ENCODE results near the gene RABGAP1L.

- TF ChIP-seq CTCF (IDR thresholded peaks at IDR 0.05; ENCODE audit: extremely low read depth in 1 of 2, insufficient read depth in 1 of 2, low read depth in 1 of 2, low read length in 2 of 2) (no peak), MAX (IDR thresholded peaks at IDR 0.05; ENCODE audit: insufficient read depth, insufficient read length) (no peak), POLR2A (IDR thresholded peaks at IDR 0.05; ENCODE audit: low read depth, low read length) (no peak), EZH2 (IDR thresholded peaks at IDR 0.05; ENCODE audit: borderline replicate concordance, low read depth, low read length, severe bottlenecking) (no peak), POLR2AphosphoS5 (IDR thresholded peaks at IDR 0.05; ENCODE audit: insufficient read depth, low read depth, low read length) (no peak), MYC (IDR thresholded peaks at IDR 0.05; ENCODE audit: low read depth, low read length) (no peak), FOS (IDR thresholded peaks at IDR 0.05; ENCODE audit: borderline replicate concordance, insufficient read depth, low read length) (no peak), GATA2 (IDR thresholded peaks at IDR 0.05; ENCODE audit: insufficient read depth, insufficient read length, low read depth, low read length) (no peak)
Observed at GRCh38 chr1:174690266-174690665, 530.9 kb downstream of the RABGAP1L start.

Data from endothelial cell of umbilical vein (primary cell).